Immature natural killer cell (primary cell): ENCODE results near the gene FSIP1. TPM values are rescaled to one million over a fixed set of nuclear protein-coding genes. Genes with fewer than 3 reads are reported as not detected.

ENCODE experiments used
- DNase-seq, 3 donors: peaks; one replicate each; pipeline ENCODE4 v3.0.0; 2022; ENCODE audit warnings: mixed read lengths in 1 of 3
- H3K27ac Mint-ChIP-seq, 6 donors: one replicate each; pipeline ENCODE4 v1.8.0; 2020; ENCODE audit warnings: mixed read lengths in 6 of 6, mild to moderate bottlenecking in 5 of 6, inconsistent platforms in 4 of 6, moderate library complexity in 3 of 6
- H3K27me3 Mint-ChIP-seq, 3 donors: one replicate each; pipeline ENCODE4 v1.8.0; 2020 to 2021; ENCODE audit warnings: low read depth in 3 of 3, mild to moderate bottlenecking in 3 of 3, mixed read lengths in 3 of 3, moderate library complexity in 3 of 3, inconsistent platforms in 1 of 3
- H3K36me3 Mint-ChIP-seq, 3 donors: one replicate each; pipeline ENCODE4 v1.8.0; 2020; ENCODE audit warnings: mixed read lengths in 3 of 3, inconsistent platforms in 2 of 3, mild to moderate bottlenecking in 2 of 3
- H3K4me1 Mint-ChIP-seq, 2 donors: one replicate each; pipeline ENCODE4 v1.8.0; 2020; ENCODE audit warnings: inconsistent platforms in 2 of 2, mild to moderate bottlenecking in 2 of 2, mixed read lengths in 2 of 2, moderate library complexity in 1 of 2
- H3K4me3 Mint-ChIP-seq, 5 donors: one replicate each; pipeline ENCODE4 v1.8.0; 2020; ENCODE audit warnings: mild to moderate bottlenecking in 5 of 5, mixed read lengths in 5 of 5, inconsistent platforms in 3 of 5, moderate library complexity in 3 of 5
- H3K9me3 Mint-ChIP-seq, 6 donors: one replicate each; pipeline ENCODE4 v1.8.0; 2020; ENCODE audit warnings: mild to moderate bottlenecking in 6 of 6, mixed read lengths in 6 of 6, inconsistent platforms in 4 of 6, moderate library complexity in 3 of 6
- polyA plus RNA-seq, 3 donors: library from polyadenylated mRNA; unstranded; fragments of 300-500 nt; fragmentation: Illumina TruSeq; gene quantifications; one replicate each; pipeline ENCODE4 v1.2.3, GENCODE V29; 2021

FSIP1 gene
- polyA plus RNA-seq, 3 donors from 2014 or later = 1.3 to 3.0 (median 2.0) TPM

DNA sequence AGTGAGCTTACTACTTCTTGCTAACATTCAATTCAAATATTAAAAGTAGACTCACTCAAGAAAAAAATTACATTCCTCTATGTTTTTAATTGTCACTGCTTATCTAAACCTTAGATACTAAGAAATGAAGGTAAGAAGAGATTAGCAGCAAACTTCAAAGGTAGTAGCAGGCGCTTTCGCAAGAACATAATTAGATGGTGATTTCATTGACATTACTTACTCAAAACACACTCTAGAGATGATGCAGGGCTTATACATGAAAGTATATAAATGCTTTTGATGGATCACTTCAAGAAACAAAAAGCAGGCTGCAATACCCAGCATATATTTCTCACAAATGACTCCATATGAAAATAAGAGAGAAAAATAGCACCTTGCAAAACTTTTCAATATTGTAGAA is 86.8 kb downstream of the FSIP1 start:
- no peak overlapping the region for H3K4me3 Mint-ChIP-seq
- H3K4me1 Mint-ChIP-seq = peaks cover 3 to 4% of the 10 kb centered on the region in 2 donors
- no peak for DNase-seq
- no peaks in the 10 kb centered on the region for H3K9me3 Mint-ChIP-seq
- H3K27ac Mint-ChIP-seq = no peak overlapping the region
- H3K36me3 Mint-ChIP-seq = no peaks in the 10 kb centered on the region
- H3K27me3 Mint-ChIP-seq = peaks cover 0 to 2% (median 0%) of the 10 kb centered on the region in 3 donors

GRCh38 chr15:39692356-39693327 is 90.0 kb downstream of the FSIP1 start:
- Mint-ChIP-seq H3K4me1 (peaks cover 3 to 5% of the 10 kb centered on the region in 2 donors), H3K27me3 (peaks cover 0 to 2% (median 0%) of the 10 kb centered on the region in 3 donors), H3K4me3 (no peak overlapping the region), H3K9me3 (no peaks in the 10 kb centered on the region), H3K27ac (no peak overlapping the region), H3K36me3 (no peaks in the 10 kb centered on the region)
- no peak for DNase-seq

GRCh38 chr15:39690881-39691634 is 91.6 kb downstream of the FSIP1 start:
- Mint-ChIP-seq H3K9me3 (no peaks in the 10 kb centered on the region), H3K4me1 (peaks cover 3 to 8% of the 10 kb centered on the region in 2 donors), H3K27ac (no peak overlapping the region), H3K27me3 (peaks cover 0 to 2% (median 0%) of the 10 kb centered on the region in 3 donors), H3K4me3 (no peak overlapping the region), H3K36me3 (no peaks in the 10 kb centered on the region)
- DNase-seq = no peak

- no peak for DNase-seq
- Mint-ChIP-seq H3K27me3 (peaks cover 0 to 2% (median 0%) of the 10 kb centered on the region in 3 donors), H3K36me3 (no peaks in the 10 kb centered on the region), H3K4me3 (no peak overlapping the region), H3K27ac (no peak overlapping the region), H3K9me3 (no peaks in the 10 kb centered on the region), H3K4me1 (peaks cover 5 to 23% of the 10 kb centered on the region in 2 donors)
These were observed 94.7 kb downstream of the FSIP1 start for GRCh38 chr15:39687965-39688364.

DNA sequence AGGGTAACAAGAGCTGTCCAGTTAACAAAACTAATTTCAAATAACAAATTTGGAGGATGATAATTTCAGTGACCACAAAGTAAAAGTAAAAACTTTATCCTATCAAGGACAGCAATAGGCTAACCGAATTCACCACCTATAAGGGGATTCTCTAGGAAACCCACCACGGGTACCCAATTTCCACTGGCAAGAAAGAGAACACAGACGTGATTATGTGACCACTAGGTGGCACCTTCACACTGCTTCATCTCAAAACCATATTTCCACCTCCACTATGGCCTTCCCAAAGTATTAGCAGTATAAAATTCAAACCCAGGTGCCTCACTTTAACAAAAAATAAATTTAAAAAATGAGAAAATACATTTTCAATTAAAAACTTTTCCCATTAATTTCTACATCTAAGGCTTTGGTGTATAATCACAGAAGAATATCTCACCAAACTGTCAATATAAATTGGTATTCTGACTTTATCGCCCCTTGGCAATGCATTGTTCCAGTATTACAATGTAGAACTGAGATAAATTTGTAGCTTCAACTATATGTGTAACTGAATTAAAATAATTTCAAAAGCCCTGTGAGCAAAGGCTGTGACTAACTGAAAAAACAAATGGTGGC is 96.5 kb downstream of the FSIP1 start:
- peak overlapping the region in 3 of 6 donors; percentile 7 to 79 (median 10) for H3K27ac Mint-ChIP-seq
- peaks cover 0 to 2% (median 0%) of the 10 kb centered on the region in 3 donors for H3K27me3 Mint-ChIP-seq
- H3K9me3 Mint-ChIP-seq = no peaks in the 10 kb centered on the region
- DNase-seq = peak; percentile 49 to 55 (median 53)
- no peak overlapping the region for H3K4me3 Mint-ChIP-seq
- H3K36me3 Mint-ChIP-seq = no peaks in the 10 kb centered on the region
- peaks cover 12 to 41% of the 10 kb centered on the region in 2 donors for H3K4me1 Mint-ChIP-seq

- H3K27me3 Mint-ChIP-seq = peaks cover 0 to 2% (median 0%) of the 10 kb centered on the region in 3 donors
- H3K36me3 Mint-ChIP-seq = no peaks in the 10 kb centered on the region
- peaks cover 9 to 40% of the 10 kb centered on the region in 2 donors for H3K4me1 Mint-ChIP-seq
- peak overlapping the region in 1 of 6 donors; percentile 79 for H3K27ac Mint-ChIP-seq
- DNase-seq = no peak
- no peak overlapping the region for H3K4me3 Mint-ChIP-seq
- no peaks in the 10 kb centered on the region for H3K9me3 Mint-ChIP-seq
These were observed 97.3 kb downstream of the FSIP1 start for GRCh38 chr15:39685367-39685766.

GRCh38 chr15:39684233-39684632 is 98.4 kb downstream of the FSIP1 start:
- H3K27ac Mint-ChIP-seq = peak overlapping the region in 1 of 6 donors; percentile 1
- no peaks in the 10 kb centered on the region for H3K9me3 Mint-ChIP-seq
- H3K27me3 Mint-ChIP-seq = peaks cover 0 to 2% (median 0%) of the 10 kb centered on the region in 3 donors
- no peak for DNase-seq
- H3K4me1 Mint-ChIP-seq = peaks cover 9 to 40% of the 10 kb centered on the region in 2 donors
- no peak overlapping the region for H3K4me3 Mint-ChIP-seq
- no peaks in the 10 kb centered on the region for H3K36me3 Mint-ChIP-seq

DNA sequence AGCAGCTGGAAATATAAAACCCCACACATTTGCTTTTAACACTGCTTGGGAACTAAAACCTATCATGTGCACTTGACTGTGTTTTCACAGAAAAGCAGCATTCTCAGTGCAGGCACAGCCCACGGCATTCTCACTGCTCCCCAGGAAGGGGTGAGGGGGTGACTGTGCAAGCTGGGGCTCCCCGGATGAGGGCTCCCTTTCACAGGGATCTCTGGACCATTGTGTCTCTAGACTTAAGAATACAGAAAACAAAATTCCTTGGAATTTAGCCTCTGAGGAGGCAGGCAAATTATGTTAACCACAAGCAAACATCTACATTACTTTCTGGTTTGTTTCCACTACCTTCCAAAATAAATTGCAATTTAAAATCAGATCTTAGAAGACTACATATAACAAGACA is 100.3 kb downstream of the FSIP1 start:
- DNase-seq = no peak
- no peak overlapping the region for H3K4me3 Mint-ChIP-seq
- no peaks in the 10 kb centered on the region for H3K36me3 Mint-ChIP-seq
- H3K9me3 Mint-ChIP-seq = no peaks in the 10 kb centered on the region
- peaks cover 0 to 2% (median 0%) of the 10 kb centered on the region in 3 donors for H3K27me3 Mint-ChIP-seq
- peaks cover 9 to 40% of the 10 kb centered on the region in 2 donors for H3K4me1 Mint-ChIP-seq
- no peak overlapping the region for H3K27ac Mint-ChIP-seq

DNA sequence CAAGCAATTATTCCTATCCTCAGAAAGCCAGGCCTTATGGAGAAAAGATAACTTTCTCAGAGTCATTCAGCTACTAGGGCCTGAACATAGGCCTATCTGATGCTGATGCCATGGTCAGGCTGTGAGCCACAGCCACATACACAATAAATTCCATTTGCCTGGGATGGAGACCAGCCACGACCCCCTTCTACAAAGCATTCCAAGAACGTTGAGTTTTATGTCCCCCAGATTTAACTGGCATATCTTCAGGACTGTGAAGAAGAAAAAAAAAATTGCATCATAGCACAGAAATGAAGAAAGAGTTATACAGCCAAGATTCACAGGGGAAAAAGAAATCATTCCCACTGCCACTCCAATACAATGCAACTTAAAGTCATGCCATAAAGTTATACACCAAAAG is 101.8 kb downstream of the FSIP1 start:
- H3K4me3 Mint-ChIP-seq = no peak overlapping the region
- H3K9me3 Mint-ChIP-seq = no peaks in the 10 kb centered on the region
- no peak for DNase-seq
- H3K27me3 Mint-ChIP-seq = no peaks in the 10 kb centered on the region
- peaks cover 8 to 36% of the 10 kb centered on the region in 2 donors for H3K4me1 Mint-ChIP-seq
- H3K36me3 Mint-ChIP-seq = no peaks in the 10 kb centered on the region
- H3K27ac Mint-ChIP-seq = peak overlapping the region in 1 of 6 donors; percentile 37

DNA sequence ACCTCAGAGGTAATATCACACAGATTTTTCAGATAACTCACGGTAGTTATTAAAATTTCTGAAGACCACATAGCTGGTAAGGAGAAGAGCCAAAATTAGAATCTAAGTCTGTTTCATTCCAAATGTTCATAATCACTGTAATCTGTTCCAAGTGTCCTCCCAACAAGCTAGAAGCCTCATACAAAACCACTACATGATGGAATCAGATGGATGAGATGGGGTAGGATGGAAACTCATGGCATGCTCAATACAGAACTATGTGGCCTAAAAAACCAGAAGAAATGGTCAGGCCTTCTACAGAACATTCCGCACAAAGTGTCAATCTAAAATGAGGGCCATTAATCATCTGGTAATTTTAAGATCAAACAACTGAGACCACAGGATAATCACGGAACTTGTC is 110.0 kb downstream of the FSIP1 start:
- Mint-ChIP-seq H3K9me3 (no peaks in the 10 kb centered on the region), H3K27me3 (peaks cover 0 to 3% (median 0%) of the 10 kb centered on the region in 3 donors), H3K4me1 (peaks cover 21 to 33% of the 10 kb centered on the region in 2 donors), H3K36me3 (peaks cover 0 to 5% (median 0%) of the 10 kb centered on the region in 3 donors), H3K27ac (no peak overlapping the region), H3K4me3 (no peak overlapping the region)
- no peak for DNase-seq

- Mint-ChIP-seq H3K27ac (no peak overlapping the region), H3K36me3 (peaks cover 0 to 5% (median 0%) of the 10 kb centered on the region in 3 donors), H3K27me3 (peaks cover 0 to 3% (median 0%) of the 10 kb centered on the region in 3 donors), H3K9me3 (no peaks in the 10 kb centered on the region), H3K4me1 (peaks cover 26 to 38% of the 10 kb centered on the region in 2 donors), H3K4me3 (no peak overlapping the region)
- no peak for DNase-seq
These were observed 110.5 kb downstream of the FSIP1 start for GRCh38 chr15:39672184-39672583.

- Mint-ChIP-seq H3K36me3 (peaks cover 0 to 5% (median 0%) of the 10 kb centered on the region in 3 donors), H3K4me3 (peak overlapping the region in 4 of 5 donors; percentile 38 to 64 (median 40)), H3K27me3 (peaks cover 0 to 3% (median 0%) of the 10 kb centered on the region in 3 donors), H3K27ac (peak overlapping the region in 4 of 6 donors; percentile 1 to 83 (median 42)), H3K9me3 (no peaks in the 10 kb centered on the region), H3K4me1 (peaks cover 36 to 53% of the 10 kb centered on the region in 2 donors)
- no peak for DNase-seq
These were observed 112.0 kb downstream of the FSIP1 start for GRCh38 chr15:39670687-39671086.

GRCh38 chr15:39669661-39670060 is 113.0 kb downstream of the FSIP1 start:
- no peaks in the 10 kb centered on the region for H3K9me3 Mint-ChIP-seq
- H3K36me3 Mint-ChIP-seq = peaks cover 0 to 5% (median 0%) of the 10 kb centered on the region in 3 donors
- H3K27me3 Mint-ChIP-seq = peaks cover 0 to 3% (median 0%) of the 10 kb centered on the region in 3 donors
- DNase-seq = no peak
- H3K4me3 Mint-ChIP-seq = no peak overlapping the region
- H3K4me1 Mint-ChIP-seq = peaks cover 46 to 63% of the 10 kb centered on the region in 2 donors
- H3K27ac Mint-ChIP-seq = no peak overlapping the region
